Ishikawa (cell line): ENCODE data around the gene SORCS3.

Source experiments
- CEBPB ChIP-seq: IDR thresholded peaks from 2 replicates; pipeline ENCODE4 v1.6.1; 2012
- EP300 ChIP-seq: IDR thresholded peaks from 2 replicates; pipeline ENCODE4 v1.6.1; 2012; ENCODE audit warnings: borderline replicate concordance
- FOXM1 ChIP-seq: IDR thresholded peaks from 2 replicates; pipeline ENCODE4 v1.6.1; 2012; ENCODE audit warnings: low read depth, borderline replicate concordance
- NFIC ChIP-seq: IDR thresholded peaks from 2 replicates; pipeline ENCODE4 v1.6.1; 2012
- RAD21 ChIP-seq: IDR thresholded peaks from 2 replicates; pipeline ENCODE4 v1.6.1; 2012; ENCODE audit warnings: low read depth
- TCF12 ChIP-seq: IDR thresholded peaks from 2 replicates; pipeline ENCODE4 v1.6.1; 2012; ENCODE audit warnings: low read depth
- TF ChIP-seq, protein P1 (sequence below): IDR thresholded peaks from 2 replicates; pipeline ENCODE4 v1.6.1; 2012

GRCh38 chr10:105109164-105109563 lies 468.1 kb downstream of the SORCS3 start:
- TF ChIP-seq, protein P1, sequence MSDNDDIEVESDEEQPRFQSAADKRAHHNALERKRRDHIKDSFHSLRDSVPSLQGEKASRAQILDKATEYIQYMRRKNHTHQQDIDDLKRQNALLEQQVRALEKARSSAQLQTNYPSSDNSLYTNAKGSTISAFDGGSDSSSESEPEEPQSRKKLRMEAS, result no peak
- TF ChIP-seq EP300 (no peak), CEBPB (no peak), RAD21 (no peak), TCF12 (no peak), NFIC (no peak), FOXM1 (no peak)
